AG04449 (cell line): Measurements from ENCODE around the gene HOXB6.

Experiments
- CTCF ChIA-PET: fragments of 350-600 bp; formaldehyde crosslinking; extraction: SDS; loops from one replicate; lab custom pipeline; 2021; ENCODE audit warnings: antibody characterized with exemption; lab: Yijun Ruan, JAX
- POLR2A ChIA-PET: fragments of 400-600, 350-600 bp; formaldehyde crosslinking; extraction: SDS; loops from one replicate; lab custom pipeline; 2020; ENCODE audit warnings: antibody characterized with exemption, inconsistent platforms; lab: Yijun Ruan, JAX
- DNase-seq: peaks from one replicate; pipeline ENCODE4 v3.0.0-alpha.2; 2010; ENCODE audit warnings: low read depth, low spot score
- H3K4me3 ChIP-seq: 2 replicates; pipeline ENCODE4 v1.5.1; 2011; ENCODE audit warnings: low read depth, mild to moderate bottlenecking, control low read depth, low read length
- CTCF ChIP-seq: IDR thresholded peaks from one replicate; pipeline ENCODE4 v1.5.1; 2011; ENCODE audit warnings: mild to moderate bottlenecking, moderate library complexity, low read length, control low read depth, inconsistent platforms; ENCODE audit not compliant: insufficient read depth; ENCODE audit errors: missing control alignments

HOXB6 gene

GRCh38 chr17:48582750-48583069 lies 22.1 kb downstream of the HOXB6 start:
- no peak for DNase-seq
- ChIA-PET CTCF (interaction anchor here (0.7 to 2.4 kb wide), 7 partner anchors 13 to 249 kb away, joined by 3 to 20 read pairs (median 5); no protein-coding TSS in a partner anchor), POLR2A (interaction anchor here (0.6 to 2.2 kb wide), 7 partner anchors 12 to 39 kb away, joined by 3 to 11 read pairs (median 3); no protein-coding TSS in a partner anchor)
- H3K4me3 ChIP-seq: peak overlapping the region; percentile 78
- TF ChIP-seq CTCF: no peak

GRCh38 chr17:48579760-48580554 lies 24.8 kb downstream of the HOXB6 start:
- peak overlapping the region; percentile 78 for H3K4me3 ChIP-seq
- no peak for DNase-seq
- ChIA-PET CTCF (interaction anchor here (0.7 to 2.8 kb wide), 3 partner anchors 8 to 44 kb away, joined by 3 to 13 read pairs (median 3); no protein-coding TSS in a partner anchor), POLR2A (interaction anchor here (0.7 to 0.9 kb wide), 2 partner anchors 9 to 45 kb away, joined by 4 read pairs; no protein-coding TSS in a partner anchor)
- TF ChIP-seq CTCF: no peak

- no peak for DNase-seq
- CTCF ChIA-PET: interaction anchor here (0.5 to 2.8 kb wide), 2 partner anchors 9 to 14 kb away, joined by 3 to 13 read pairs; no protein-coding TSS in a partner anchor
- H3K4me3 ChIP-seq: peak overlapping the region; percentile 78
- POLR2A ChIA-PET: interaction anchor here (1.1 kb wide), 1 partner anchor 8 kb away, joined by 6 read pairs; no protein-coding TSS in a partner anchor
- TF ChIP-seq CTCF: no peak
These were observed 25.4 kb downstream of the HOXB6 start for GRCh38 chr17:48579471-48579759.

GRCh38 chr17:48578616-48579470 lies 25.9 kb downstream of the HOXB6 start:
- ChIA-PET POLR2A (interaction anchor here (0.5 to 1.1 kb wide), 6 partner anchors 9 to 92 kb away, joined by 3 to 6 read pairs (median 4); no protein-coding TSS in a partner anchor), CTCF (interaction anchor here (0.5 to 2.8 kb wide), 4 partner anchors 9 to 86 kb away, joined by 3 to 13 read pairs (median 3); no protein-coding TSS in a partner anchor)
- no peak for DNase-seq
- TF ChIP-seq CTCF: no peak
- peak overlapping the region; percentile 78 for H3K4me3 ChIP-seq

GRCh38 chr17:48577946-48578615 lies 26.7 kb downstream of the HOXB6 start, which contains the start of gene HOXB4:
TSS of gene HOXB4 (minus strand) at chr17:48578350. CDS start at chr17:48578319, 31 bp downstream.
- no peak for TF ChIP-seq CTCF
- POLR2A ChIA-PET: interaction anchor here (0.5 to 2.8 kb wide), 6 partner anchors 9 to 92 kb away, joined by 3 to 16 read pairs (median 5); no protein-coding TSS in a partner anchor
- CTCF ChIA-PET: interaction anchor here (0.9 to 2.8 kb wide), 4 partner anchors 10 to 85 kb away, joined by 3 to 13 read pairs (median 4); no protein-coding TSS in a partner anchor
- peak within 1 kb of the TSS; percentile 78 for H3K4me3 ChIP-seq
- DNase-seq: no peak
